ENCODE data around the gene CXCL17. TPM values are rescaled to one million over a fixed set of nuclear protein-coding genes. Genes with fewer than 3 reads are reported as not detected.
A peak's percentile ranks its signal among the peaks of the same experiment; 100 is the strongest.

Gene CXCL17
- total RNA-seq, 1 donor from 2014 or later, result not detected

GRCh38 chr19:42426643-42427042 is 16.1 kb downstream of the CXCL17 start:
- DNase-seq (ENCODE audit: extremely low read depth, low read depth, low spot score), result no peak

GRCh38 chr19:42424712-42425131 is 18.0 kb downstream of the CXCL17 start:
- no peak for DNase-seq (ENCODE audit: extremely low read depth, low read depth, low spot score)

- DNase-seq (ENCODE audit: extremely low read depth, low read depth, low spot score), result no peak
Measured at GRCh38 chr19:42424345-42424707, 18.4 kb downstream of the CXCL17 start.

GRCh38 chr19:42423462-42424344 is 19.0 kb downstream of the CXCL17 start:
- peak; percentile 48 for DNase-seq (ENCODE audit: extremely low read depth, low read depth, low spot score)

GRCh38 chr19:42422901-42423461 is 19.8 kb downstream of the CXCL17 start:
- no peak for DNase-seq (ENCODE audit: extremely low read depth, low read depth, low spot score)

- no peak for DNase-seq (ENCODE audit: extremely low read depth, low read depth, low spot score)
Measured at GRCh38 chr19:42422092-42422900, 20.4 kb downstream of the CXCL17 start.

GRCh38 chr19:42421591-42422031 is 21.1 kb downstream of the CXCL17 start:
- no peak for DNase-seq (ENCODE audit: extremely low read depth, low read depth, low spot score)

- DNase-seq (ENCODE audit: extremely low read depth, low read depth, low spot score), result no peak
Measured at GRCh38 chr19:42421101-42421500, 21.6 kb downstream of the CXCL17 start.

- no peak for DNase-seq (ENCODE audit: extremely low read depth, low read depth, low spot score)
Measured at GRCh38 chr19:42420055-42420544, 22.6 kb downstream of the CXCL17 start.

GRCh38 chr19:42419309-42419708 is 23.4 kb downstream of the CXCL17 start:
- no peak for DNase-seq (ENCODE audit: extremely low read depth, low read depth, low spot score)

- no peak for DNase-seq (ENCODE audit: extremely low read depth, low read depth, low spot score)
Measured at GRCh38 chr19:42412661-42413076, 30.1 kb downstream of the CXCL17 start.

GRCh38 chr19:42412227-42412626 is 30.5 kb downstream of the CXCL17 start:
- DNase-seq (ENCODE audit: extremely low read depth, low read depth, low spot score), result no peak

GRCh38 chr19:42411581-42412178 is 31.1 kb downstream of the CXCL17 start:
- no peak for DNase-seq (ENCODE audit: extremely low read depth, low read depth, low spot score)

- no peak for DNase-seq (ENCODE audit: extremely low read depth, low read depth, low spot score)
Measured at GRCh38 chr19:42410371-42410770, 32.4 kb downstream of the CXCL17 start.

GRCh38 chr19:42409477-42409876 is 33.3 kb downstream of the CXCL17 start:
- DNase-seq (ENCODE audit: extremely low read depth, low read depth, low spot score), result no peak

GRCh38 chr19:42407816-42408175 is 35.0 kb downstream of the CXCL17 start:
- DNase-seq (ENCODE audit: extremely low read depth, low read depth, low spot score), result no peak

- no peak for DNase-seq (ENCODE audit: extremely low read depth, low read depth, low spot score)
Measured at GRCh38 chr19:42407085-42407815, 35.5 kb downstream of the CXCL17 start.

- no peak for DNase-seq (ENCODE audit: extremely low read depth, low read depth, low spot score)
Measured at GRCh38 chr19:42406111-42406510, 36.6 kb downstream of the CXCL17 start.

GRCh38 chr19:42403586-42403985 is 39.2 kb downstream of the CXCL17 start:
- DNase-seq (ENCODE audit: extremely low read depth, low read depth, low spot score), result no peak
